ENCODE data around the gene ZACN. TPM values are rescaled to one million over a fixed set of nuclear protein-coding genes. Genes with fewer than 3 reads are reported as not detected.

Gene ZACN
- total RNA-seq, 4 donors from 2014 or later = 0.13 TPM; not detected in 3

GRCh38 chr17:76090517-76091129 lies 11.6 kb downstream of the ZACN start:
- no peak for DNase-seq (ENCODE audit: extremely low spot score)
- TF ChIP-seq POLR2AphosphoS5 (IDR thresholded peaks at IDR 0.05) (no peak), POLR2A (IDR thresholded peaks at IDR 0.05; ENCODE audit: low read depth) (no peak), CTCF (IDR thresholded peaks at IDR 0.05) (no peak), EP300 (IDR thresholded peaks at IDR 0.05) (no peak)
- intact Hi-C loops (cut with DNase I) = no loop called here

GRCh38 chr17:76091526-76092286 lies 12.7 kb downstream of the ZACN start:
- Histone ChIP-seq H3K36me3 (peaks cover 75 to 99% (median 97%) of the 10 kb centered on the region in 4 donors), H3K4me3 (no peak overlapping the region), H3K9me3 (no peaks in the 10 kb centered on the region), H3K4me1 (no peaks in the 10 kb centered on the region), H3K27me3 (no peaks in the 10 kb centered on the region), H3K27ac (replicated peaks in 1 of 4) (no peak overlapping the region)
- WGBS = 80% methylated on average over 22 of the region's 23 CpGs
- no peak for DNase-seq (ENCODE audit: extremely low spot score)
- intact Hi-C loops (cut with DNase I) = no loop called here
- no peak for TF ChIP-seq POLR2AphosphoS5 (IDR thresholded peaks at IDR 0.05)
- no peak for TF ChIP-seq POLR2A (IDR thresholded peaks at IDR 0.05; ENCODE audit: low read depth)
- no peak for TF ChIP-seq CTCF (IDR thresholded peaks at IDR 0.05)
- TF ChIP-seq EP300 (IDR thresholded peaks at IDR 0.05) = no peak

More at GRCh38 chr17:76090517-76091129, 11.6 kb downstream of the ZACN start:
- WGBS = 90% methylated on average over 13 of the region's 17 CpGs
- H3K4me1 ChIP-seq = no peaks in the 10 kb centered on the region
- no peak overlapping the region for H3K4me3 ChIP-seq
- H3K9me3 ChIP-seq = no peaks in the 10 kb centered on the region
- H3K36me3 ChIP-seq = peaks cover 68 to 99% (median 98%) of the 10 kb centered on the region in 4 donors
- H3K27ac ChIP-seq (replicated peaks in 1 of 4) = no peak overlapping the region
- H3K27me3 ChIP-seq = no peaks in the 10 kb centered on the region

- Histone ChIP-seq H3K27ac (replicated peaks in 1 of 4) (no peak overlapping the region), H3K36me3 (peaks cover 76 to 99% (median 97%) of the 10 kb centered on the region in 4 donors), H3K9me3 (no peaks in the 10 kb centered on the region), H3K4me1 (no peaks in the 10 kb centered on the region), H3K27me3 (no peaks in the 10 kb centered on the region), H3K4me3 (no peak overlapping the region)
- 96% methylated on average over 10 of the region's 20 CpGs for WGBS
- DNase-seq (ENCODE audit: extremely low spot score) = no peak
- intact Hi-C loops (cut with DNase I) = no loop called here
- TF ChIP-seq EP300 (IDR thresholded peaks at IDR 0.05) (no peak), POLR2AphosphoS5 (IDR thresholded peaks at IDR 0.05) (no peak), POLR2A (IDR thresholded peaks at IDR 0.05; ENCODE audit: low read depth) (no peak), CTCF (IDR thresholded peaks at IDR 0.05) (no peak)
Measured at GRCh38 chr17:76092526-76093413, 13.8 kb downstream of the ZACN start.

- 79% methylated on average over 9 of the region's 11 CpGs for WGBS
- H3K9me3 ChIP-seq = no peaks in the 10 kb centered on the region
- TF ChIP-seq POLR2A (IDR thresholded peaks at IDR 0.05; ENCODE audit: low read depth) (no peak), CTCF (IDR thresholded peaks at IDR 0.05) (no peak), POLR2AphosphoS5 (IDR thresholded peaks at IDR 0.05) (no peak), EP300 (IDR thresholded peaks at IDR 0.05) (no peak)
- peaks cover 68 to 99% (median 91%) of the 10 kb centered on the region in 4 donors for H3K36me3 ChIP-seq
- H3K4me1 ChIP-seq = no peaks in the 10 kb centered on the region
- no peaks in the 10 kb centered on the region for H3K27me3 ChIP-seq
- intact Hi-C loops (cut with DNase I) = no loop called here
- no peak for DNase-seq (ENCODE audit: extremely low spot score)
- H3K4me3 ChIP-seq = no peak overlapping the region
- no peak overlapping the region for H3K27ac ChIP-seq (replicated peaks in 1 of 4)
Measured at GRCh38 chr17:76094046-76094445, 15.1 kb downstream of the ZACN start.
